Peyer's patch (tissue), 4 donors: ENCODE data around the gene PHACTR3. TPM values are rescaled to one million over a fixed set of nuclear protein-coding genes. Genes with fewer than 3 reads are reported as not detected.

ENCODE experiments used
- DNase-seq, 3 donors: peaks; one replicate each; pipeline ENCODE4 v3.0.0-alpha.2; 2017 to 2019
- H3K27ac ChIP-seq, 4 donors: fragments of 200-600 bp; sonication (generic); one replicate each; pipeline ENCODE4 v1.5.1; 2016 to 2019
- H3K27me3 ChIP-seq, 2 donors: fragments of 200-600 bp; sonication (generic); one replicate each; pipeline ENCODE4 v1.5.1; 2019
- H3K36me3 ChIP-seq, 3 donors: fragments of 200-600 bp; sonication (generic); one replicate each; pipeline ENCODE4 v1.5.1; 2016 to 2019
- H3K4me1 ChIP-seq, 4 donors: fragments of 200-600 bp; sonication (generic); one replicate each; pipeline ENCODE4 v1.5.1; 2016 to 2019
- H3K4me3 ChIP-seq, 4 donors: fragments of 200-600 bp; sonication (generic); 1 replicate in 3 of 4; 2 replicates in 1 of 4; pipeline ENCODE4 v1.5.1; 2016 to 2019; ENCODE audit warnings: mild to moderate bottlenecking in 1 of 4
- H3K9me3 ChIP-seq, 4 donors: fragments of 200-600 bp; sonication (generic); one replicate each; pipeline ENCODE4 v1.5.1; 2016 to 2019; ENCODE audit warnings: mild to moderate bottlenecking in 1 of 4
- POLR2A ChIP-seq, 2 donors: fragments of 450-650 bp; IDR thresholded peaks; one replicate each; pipeline ENCODE4 v1.5.1; 2017; ENCODE audit warnings: antibody characterized with exemption in 2 of 2, mild to moderate bottlenecking in 2 of 2, moderate library complexity in 2 of 2
- total RNA-seq, 4 donors: library from RNA; depleted of rRNA; stranded (reverse); fragments of >200 nt; gene quantifications; one replicate each; pipeline ENCODE4 v1.1.0, GENCODE V29; 2016
- TF ChIP-seq, protein P1 (sequence below), 6 experiments: fragments of 450-650 bp in 4 of 6; fragments of 200-600 bp in 2 of 6; sonication (generic) in 1 of 6; IDR thresholded peaks; one replicate each; pipeline ENCODE4 v1.5.1; 2017 to 2019; ENCODE audit warnings: antibody characterized with exemption in 6 of 6, mild to moderate bottlenecking in 3 of 6, moderate library complexity in 1 of 6

Gene PHACTR3
- total RNA-seq, 4 donors from 2014 or later = 14.9 to 31.5 (median 22.9) TPM

DNA sequence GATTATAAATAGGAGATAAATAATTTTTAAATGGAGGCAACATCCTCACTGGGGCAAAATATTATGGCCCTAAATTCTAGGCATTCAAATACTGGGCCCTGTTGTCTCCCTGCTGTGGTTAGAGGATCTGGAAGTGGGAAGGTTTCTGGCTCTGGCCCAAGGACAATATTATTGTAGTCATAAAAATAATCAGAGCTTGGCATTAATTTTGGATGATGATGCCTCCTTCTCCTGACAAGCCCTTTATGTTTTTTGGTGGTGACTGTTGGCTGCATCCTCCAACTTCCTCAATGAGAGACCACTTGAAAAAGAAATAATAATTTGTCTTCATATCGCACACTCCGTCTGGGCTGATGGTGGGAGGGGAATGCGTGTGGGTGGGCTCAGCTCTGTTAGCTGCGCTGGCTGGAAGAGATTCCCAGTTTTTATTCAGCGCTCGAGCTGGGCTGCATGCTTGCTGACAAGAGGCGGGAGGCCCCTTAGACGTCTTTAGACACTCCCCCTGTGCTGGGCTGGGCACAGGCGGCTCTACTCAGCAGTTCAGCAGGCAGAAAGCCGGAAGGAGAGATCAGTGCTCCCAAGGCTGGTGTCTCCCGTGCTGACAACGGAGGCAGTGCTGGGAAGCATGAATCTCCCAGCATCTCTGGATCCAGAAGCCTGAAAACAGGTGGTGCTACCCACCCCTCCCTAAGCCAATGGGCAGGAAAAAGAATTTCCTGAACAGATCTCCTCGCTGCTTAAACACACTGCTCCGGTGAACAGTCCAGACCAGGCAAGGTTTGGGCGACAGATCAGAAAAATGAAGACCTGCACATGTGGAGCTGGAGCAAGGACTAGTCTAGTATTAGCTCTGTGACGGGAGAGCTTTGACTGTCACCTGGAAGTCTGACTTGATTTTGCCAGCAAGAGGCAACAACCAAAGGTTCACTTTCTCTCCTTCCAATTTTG, 231.4 kb downstream of the PHACTR3 start:
- Histone ChIP-seq H3K9me3 (no peaks in the 10 kb centered on the region), H3K36me3 (no peaks in the 10 kb centered on the region), H3K27me3 (no peaks in the 10 kb centered on the region), H3K27ac (peak overlapping the region in 3 of 4 donors; percentile 37 to 57 (median 38)), H3K4me1 (peaks cover 0 to 24% (median 0%) of the 10 kb centered on the region in 4 donors), H3K4me3 (peak overlapping the region in 3 of 4 donors; percentile 4 to 48 (median 39))
- TF ChIP-seq, protein P1, sequence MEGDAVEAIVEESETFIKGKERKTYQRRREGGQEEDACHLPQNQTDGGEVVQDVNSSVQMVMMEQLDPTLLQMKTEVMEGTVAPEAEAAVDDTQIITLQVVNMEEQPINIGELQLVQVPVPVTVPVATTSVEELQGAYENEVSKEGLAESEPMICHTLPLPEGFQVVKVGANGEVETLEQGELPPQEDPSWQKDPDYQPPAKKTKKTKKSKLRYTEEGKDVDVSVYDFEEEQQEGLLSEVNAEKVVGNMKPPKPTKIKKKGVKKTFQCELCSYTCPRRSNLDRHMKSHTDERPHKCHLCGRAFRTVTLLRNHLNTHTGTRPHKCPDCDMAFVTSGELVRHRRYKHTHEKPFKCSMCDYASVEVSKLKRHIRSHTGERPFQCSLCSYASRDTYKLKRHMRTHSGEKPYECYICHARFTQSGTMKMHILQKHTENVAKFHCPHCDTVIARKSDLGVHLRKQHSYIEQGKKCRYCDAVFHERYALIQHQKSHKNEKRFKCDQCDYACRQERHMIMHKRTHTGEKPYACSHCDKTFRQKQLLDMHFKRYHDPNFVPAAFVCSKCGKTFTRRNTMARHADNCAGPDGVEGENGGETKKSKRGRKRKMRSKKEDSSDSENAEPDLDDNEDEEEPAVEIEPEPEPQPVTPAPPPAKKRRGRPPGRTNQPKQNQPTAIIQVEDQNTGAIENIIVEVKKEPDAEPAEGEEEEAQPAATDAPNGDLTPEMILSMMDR (IDR thresholded peaks at IDR 0.05) = no peak
- peak; percentile 66 to 73 for TF ChIP-seq POLR2A (IDR thresholded peaks at IDR 0.05)
- peak in 2 of 3 donors; percentile 78 to 79 for DNase-seq

GRCh38 chr20:59836767-59837166, 232.4 kb downstream of the PHACTR3 start:
- no peaks in the 10 kb centered on the region for H3K9me3 ChIP-seq
- peaks cover 0 to 18% (median 0%) of the 10 kb centered on the region in 4 donors for H3K4me1 ChIP-seq
- H3K27me3 ChIP-seq = no peaks in the 10 kb centered on the region
- no peak for DNase-seq
- H3K4me3 ChIP-seq = peak overlapping the region in 3 of 4 donors; percentile 4 to 48 (median 39)
- TF ChIP-seq POLR2A (IDR thresholded peaks at IDR 0.05) = no peak
- TF ChIP-seq, protein P1 (IDR thresholded peaks at IDR 0.05) = no peak
- no peaks in the 10 kb centered on the region for H3K36me3 ChIP-seq
- H3K27ac ChIP-seq = no peak overlapping the region

GRCh38 chr20:59837623-59838394, 233.5 kb downstream of the PHACTR3 start:
- H3K27ac ChIP-seq = no peak overlapping the region
- H3K4me1 ChIP-seq = peaks cover 0 to 15% (median 0%) of the 10 kb centered on the region in 4 donors
- H3K4me3 ChIP-seq = peak overlapping the region in 2 of 4 donors; percentile 7 to 48
- DNase-seq = no peak
- no peaks in the 10 kb centered on the region for H3K27me3 ChIP-seq
- H3K9me3 ChIP-seq = no peaks in the 10 kb centered on the region
- no peak for TF ChIP-seq POLR2A (IDR thresholded peaks at IDR 0.05)
- TF ChIP-seq, protein P1 (IDR thresholded peaks at IDR 0.05) = no peak
- no peaks in the 10 kb centered on the region for H3K36me3 ChIP-seq

DNA sequence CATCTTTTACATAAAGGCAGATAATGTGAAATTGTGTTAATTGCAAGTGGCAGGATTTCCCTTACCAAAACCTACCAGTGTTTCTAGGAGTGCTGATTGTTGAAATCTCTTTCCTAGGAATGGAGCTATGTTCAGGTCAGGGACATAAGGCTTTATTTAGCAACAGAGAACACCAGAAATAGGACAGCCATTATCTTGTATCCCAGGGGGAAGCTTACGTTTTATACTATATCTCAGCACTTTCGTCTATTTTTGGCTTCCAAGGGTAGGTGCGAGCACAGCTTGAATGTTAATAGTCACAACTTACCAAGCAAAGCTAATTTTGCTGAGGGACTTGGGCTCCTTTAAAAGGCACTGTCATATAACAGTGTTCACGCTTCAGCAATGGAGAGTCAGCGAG, 235.1 kb downstream of the PHACTR3 start:
- H3K4me3 ChIP-seq = no peak overlapping the region
- no peaks in the 10 kb centered on the region for H3K9me3 ChIP-seq
- H3K4me1 ChIP-seq = peaks cover 0 to 15% (median 0%) of the 10 kb centered on the region in 4 donors
- no peaks in the 10 kb centered on the region for H3K36me3 ChIP-seq
- H3K27me3 ChIP-seq = no peaks in the 10 kb centered on the region
- DNase-seq = no peak
- H3K27ac ChIP-seq = no peak overlapping the region
- TF ChIP-seq POLR2A (IDR thresholded peaks at IDR 0.05) = no peak
- TF ChIP-seq, protein P1 (IDR thresholded peaks at IDR 0.05) = no peak

DNA sequence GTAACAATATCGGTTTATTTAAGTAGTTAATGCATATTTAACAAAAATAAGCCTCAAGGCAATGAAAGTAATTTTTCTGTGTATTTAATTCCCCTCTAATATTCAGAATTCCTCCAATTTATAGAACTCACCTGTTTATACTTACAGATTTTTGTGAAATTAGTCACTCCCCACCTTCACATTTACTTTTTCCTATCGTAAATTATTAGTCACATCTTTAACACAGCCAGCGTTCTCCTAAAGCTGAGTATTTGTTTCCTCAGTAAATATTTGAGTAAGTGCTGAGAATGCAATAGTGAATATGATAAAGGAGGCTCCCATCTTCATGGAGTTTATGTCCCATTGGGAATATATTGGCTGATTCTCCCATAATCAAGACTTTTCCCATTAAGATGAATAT, 241.1 kb downstream of the PHACTR3 start:
- no peaks in the 10 kb centered on the region for H3K9me3 ChIP-seq
- no peaks in the 10 kb centered on the region for H3K4me1 ChIP-seq
- TF ChIP-seq, protein P1 (IDR thresholded peaks at IDR 0.05) = no peak
- no peak for TF ChIP-seq POLR2A (IDR thresholded peaks at IDR 0.05)
- no peak overlapping the region for H3K27ac ChIP-seq
- H3K4me3 ChIP-seq = no peak overlapping the region
- no peaks in the 10 kb centered on the region for H3K36me3 ChIP-seq
- DNase-seq = no peak
- H3K27me3 ChIP-seq = no peaks in the 10 kb centered on the region
